Neural cell (in vitro differentiated cells): ENCODE results near the gene PPP1R13B. TPM values are rescaled to one million over a fixed set of nuclear protein-coding genes. Genes with fewer than 3 reads are reported as not detected.

Experiments
- H2AFZ ChIP-seq: fragments of 200-600, 300-800 bp; sonication (generic), shearing (Covaris generic); 2 replicates; pipeline ENCODE4 v1.6.0; 2014; ENCODE audit warnings: low read depth, mild to moderate bottlenecking, antibody characterized with exemption, low read length, moderate library complexity
- H3F3A ChIP-seq: fragments of 200-600 bp; shearing (Covaris generic); 2 replicates; pipeline ENCODE4 v1.6.1; 2016; ENCODE audit warnings: mild to moderate bottlenecking, moderate library complexity, mixed read lengths, antibody characterized with exemption, low read length; ENCODE audit not compliant: insufficient read depth, poor library complexity, severe bottlenecking
- H3K27ac ChIP-seq: fragments of 200-600, 300-800 bp; sonication (generic), shearing (Covaris generic); 2 replicates; pipeline ENCODE4 v1.5.1; 2014; ENCODE audit warnings: mild to moderate bottlenecking, low read length, moderate library complexity
- H3K27me3 ChIP-seq: fragments of 300-800, 200-600 bp; sonication (generic), shearing (Covaris generic); 2 replicates; pipeline ENCODE4 v1.6.0; 2014; ENCODE audit warnings: mild to moderate bottlenecking, low read depth, low read length, moderate library complexity; ENCODE audit not compliant: insufficient read depth
- H3K36me3 ChIP-seq: fragments of 300-800, 200-600 bp; sonication (generic), shearing (Covaris generic); 2 replicates; pipeline ENCODE4 v1.5.1; 2014; ENCODE audit warnings: mild to moderate bottlenecking, antibody characterized with exemption, low read length, moderate library complexity; ENCODE audit not compliant: insufficient read depth
- H3K4me2 ChIP-seq: fragments of 300-800, 200-600 bp; sonication (generic), shearing (Covaris generic); 2 replicates; pipeline ENCODE4 v1.6.0; 2014; ENCODE audit warnings: mild to moderate bottlenecking, low read length
- H3K4me3 ChIP-seq: fragments of 300-800, 200-600 bp; sonication (generic), shearing (Covaris generic); 2 replicates; pipeline ENCODE4 v1.5.1; 2014; ENCODE audit warnings: mild to moderate bottlenecking, low read length, moderate library complexity
- H3K79me2 ChIP-seq: fragments of 200-600 bp; shearing (Covaris generic); replicated peaks from 2 replicates; pipeline ENCODE4 v1.6.0; 2014; ENCODE audit warnings: mild to moderate bottlenecking, low read length, moderate library complexity; ENCODE audit not compliant: insufficient read depth
- H3K9ac ChIP-seq: fragments of 300-800, 200-600 bp; sonication (generic), shearing (Covaris generic); 2 replicates; pipeline ENCODE4 v1.6.1; 2016; ENCODE audit warnings: mild to moderate bottlenecking, low read length, mixed read lengths
- H3K9me2 ChIP-seq: fragments of 200-600 bp; shearing (Covaris generic); 2 replicates; pipeline ENCODE4 v1.6.1; 2016; ENCODE audit warnings: mild to moderate bottlenecking, low read length, mixed read lengths; ENCODE audit not compliant: insufficient read depth
- H3K9me3 ChIP-seq: fragments of 200-600, 300-800 bp; sonication (generic), shearing (Covaris generic); 2 replicates; pipeline ENCODE4 v1.6.1; 2016; ENCODE audit warnings: mild to moderate bottlenecking, mixed run types, low read length, moderate library complexity, mixed read lengths
- H4K20me1 ChIP-seq: fragments of 200-600 bp; shearing (Covaris generic); 2 replicates; pipeline ENCODE4 v1.6.1; 2016; ENCODE audit warnings: mild to moderate bottlenecking, mixed run types; ENCODE audit not compliant: insufficient read depth
- CTCF ChIP-seq: fragments of 450-650 bp; IDR thresholded peaks from 2 replicates; pipeline ENCODE4 v1.5.1; 2014; ENCODE audit warnings: antibody characterized with exemption, mild to moderate bottlenecking, moderate library complexity; ENCODE audit not compliant: poor library complexity, severe bottlenecking
- EP300 ChIP-seq: fragments of 450-650 bp; conservative IDR thresholded peaks from 2 replicates; pipeline ENCODE4 v1.6.1; 2014; ENCODE audit warnings: antibody characterized with exemption, mild to moderate bottlenecking, moderate library complexity; ENCODE audit not compliant: poor library complexity, severe bottlenecking
- EZH2 ChIP-seq: fragments of 200-600, 300-800 bp; shearing (Covaris generic), sonication (generic); IDR thresholded peaks from 2 replicates; pipeline ENCODE4 v1.6.1; 2014; ENCODE audit warnings: antibody characterized with exemption, low read length, borderline replicate concordance, mild to moderate bottlenecking; ENCODE audit not compliant: insufficient read depth, poor library complexity, severe bottlenecking
- MXI1 ChIP-seq: fragments of 450-650 bp; conservative IDR thresholded peaks from 2 replicates; pipeline ENCODE4 v1.6.1; 2014; ENCODE audit warnings: antibody characterized with exemption, mild to moderate bottlenecking; ENCODE audit not compliant: poor library complexity, severe bottlenecking
- POLR2AphosphoS5 ChIP-seq: IDR thresholded peaks from 2 replicates; pipeline ENCODE4 v1.6.1; 2012
- RAD21 ChIP-seq: fragments of 450-650 bp; conservative IDR thresholded peaks from 2 replicates; pipeline ENCODE4 v1.6.1; 2014; ENCODE audit warnings: antibody characterized with exemption, mild to moderate bottlenecking, moderate library complexity
- REST ChIP-seq: IDR thresholded peaks from 2 replicates; pipeline ENCODE4 v1.6.1; 2012; ENCODE audit warnings: borderline replicate concordance
- SMC3 ChIP-seq: fragments of 450-650 bp; conservative IDR thresholded peaks from 2 replicates; pipeline ENCODE4 v1.6.1; 2014; ENCODE audit warnings: antibody characterized with exemption, mild to moderate bottlenecking, moderate library complexity; ENCODE audit not compliant: poor library complexity
- TAF1 ChIP-seq: IDR thresholded peaks from 2 replicates; pipeline ENCODE4 v1.6.1; 2012; ENCODE audit warnings: low read depth
- polyA plus RNA-seq: library from polyadenylated mRNA; depleted of rRNA; stranded (reverse); fragments of >200 nt; gene quantifications from 2 replicates; pipeline ENCODE4 v1.2.3, GENCODE V29; 2014

Gene PPP1R13B
- polyA plus RNA-seq, 1 donor from 2014 or later = 8.2 TPM

- Histone ChIP-seq H3K27me3 (no peaks in the 10 kb centered on the region), H3K79me2 (no peaks in the 10 kb centered on the region), H3K9me2 (no peaks in the 10 kb centered on the region), H2AFZ (no peak overlapping the region), H3K36me3 (no peaks in the 10 kb centered on the region), H3K9ac (no peak overlapping the region), H3F3A (no peaks in the 10 kb centered on the region), H4K20me1 (no peaks in the 10 kb centered on the region), H3K27ac (no peak overlapping the region), H3K4me2 (no peak overlapping the region), H3K4me3 (no peak overlapping the region), H3K9me3 (no peaks in the 10 kb centered on the region)
- no peak for TF ChIP-seq EP300
- no peak for TF ChIP-seq POLR2AphosphoS5
- no peak for TF ChIP-seq CTCF
- TF ChIP-seq TAF1 = no peak
- no peak for TF ChIP-seq MXI1
- no peak for TF ChIP-seq SMC3
- TF ChIP-seq EZH2 = no peak
- TF ChIP-seq RAD21 = no peak
- no peak for TF ChIP-seq REST
Observed at GRCh38 chr14:103702497-103703432, 144.6 kb downstream of the PPP1R13B start.

GRCh38 chr14:103702095-103702494, 145.3 kb downstream of the PPP1R13B start:
- no peak overlapping the region for H2AFZ ChIP-seq

More at GRCh38 chr14:103702095-103702494, 145.3 kb downstream of the PPP1R13B start:
- no peak overlapping the region for H3K4me3 ChIP-seq
- H3K27me3 ChIP-seq = no peaks in the 10 kb centered on the region
- no peaks in the 10 kb centered on the region for H4K20me1 ChIP-seq
- H3K9ac ChIP-seq = no peak overlapping the region
- H3K79me2 ChIP-seq = no peaks in the 10 kb centered on the region
- no peaks in the 10 kb centered on the region for H3F3A ChIP-seq
- TF ChIP-seq CTCF (no peak), MXI1 (no peak), TAF1 (no peak), POLR2AphosphoS5 (no peak), EP300 (no peak), SMC3 (no peak), REST (no peak), EZH2 (no peak), RAD21 (no peak)
- H3K4me2 ChIP-seq = no peak overlapping the region
- no peaks in the 10 kb centered on the region for H3K36me3 ChIP-seq
- H3K9me3 ChIP-seq = no peaks in the 10 kb centered on the region
- no peaks in the 10 kb centered on the region for H3K9me2 ChIP-seq
- H3K27ac ChIP-seq = no peak overlapping the region
